H1 (cell line): ENCODE data around the gene RELCH. TPM values are rescaled to one million over a fixed set of nuclear protein-coding genes. Genes with fewer than 3 reads are reported as not detected.

ENCODE experiments used
- POLR2A ChIP-seq, 2 experiments: IDR thresholded peaks; 1 replicate in 1 of 2; 2 replicates in 1 of 2; pipeline ENCODE4 v1.6.1; 2011; ENCODE audit warnings: low read depth in 2 of 2, low read length in 2 of 2, mild to moderate bottlenecking in 2 of 2; ENCODE audit errors: control extremely low read depth in 1 of 2
- polyA plus RNA-seq, 7 experiments: library from polyadenylated mRNA; depleted of rRNA in 3 of 7; stranded (reverse) in 5 of 7; unstranded in 2 of 7; fragments of >200 nt in 5 of 7; fragments of 200-250 nt in 2 of 7; gene quantifications; 1 replicate in 5 of 7; 2 replicates in 1 of 7; 4 replicates in 1 of 7; pipeline versions ENCODE4 v1.2.1 to v1.2.3, GENCODE V29; 2011 to 2013; ENCODE audit warnings: missing spikeins in 2 of 7, mixed read lengths in 2 of 7
- total RNA-seq: library from RNA; stranded (reverse); fragmentation: NEBNext Ultra II Directional; extraction: Animal tissue kit (Norgen Biotek cat#: 25700); gene quantifications from 2 replicates; pipeline ENCODE4 v1.2.1, GENCODE V29; 2021

RELCH gene
- total and polyA plus RNA-seq, 2 of the 8 experiments (the other 6 are each of a cell fraction or from before 2014, with no cell fraction given), result 7.3 to 26.9 TPM

DNA sequence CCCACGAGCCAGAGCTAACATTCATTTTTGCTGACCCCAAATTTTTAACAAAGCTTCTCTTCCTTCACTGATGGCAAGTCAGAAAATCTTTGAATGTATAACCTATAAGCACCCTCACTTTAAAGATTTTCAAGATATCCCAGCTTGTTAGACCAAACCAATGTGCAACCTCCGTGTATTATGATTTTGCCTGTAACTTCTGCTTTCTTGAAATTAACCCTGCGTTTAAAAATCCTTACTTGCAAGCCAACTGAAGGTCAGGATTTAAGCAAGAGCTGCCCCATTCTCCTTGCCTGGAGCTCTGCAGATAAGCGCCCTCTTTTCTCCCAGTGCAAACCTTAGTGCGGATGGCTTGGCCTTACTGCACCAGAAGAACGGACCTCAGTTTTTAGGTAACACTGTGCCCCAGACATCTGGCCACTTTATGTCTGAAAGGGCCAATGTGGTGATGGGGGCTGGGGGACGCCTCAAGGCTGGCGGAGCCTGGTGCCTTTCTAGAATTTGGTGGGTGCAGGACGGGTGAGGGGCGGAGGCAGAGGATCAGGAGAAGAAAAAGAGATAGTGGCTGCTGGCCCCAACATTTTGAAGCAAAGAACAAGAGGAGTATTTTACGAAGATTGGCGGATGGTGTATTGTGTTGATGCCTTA, 137.2 kb downstream of the RELCH start (continued):
- TF ChIP-seq POLR2A (IDR thresholded peaks at IDR 0.05; ENCODE audit: control extremely low read depth in 1 of 2, low read depth in 2 of 2, low read length in 2 of 2), result peak in 1 of 2 experiments; percentile 13; a peak in 1 of 3 replicates
